Stimulated activated CD8-positive, alpha-beta memory T cell treated with anti-CD3 and anti-CD28 coated beads, Interleukin-12 subunit alpha, Interleukin-12 subunit beta, amount 100 ng/mL, for 4 hours (primary cell): ENCODE measurements around the gene CROCC2.

ENCODE experiments used
- DNase-seq: peaks from one replicate; pipeline ENCODE4 v3.0.0-alpha.2; 2020; ENCODE audit warnings: low read depth

CROCC2 gene

DNA sequence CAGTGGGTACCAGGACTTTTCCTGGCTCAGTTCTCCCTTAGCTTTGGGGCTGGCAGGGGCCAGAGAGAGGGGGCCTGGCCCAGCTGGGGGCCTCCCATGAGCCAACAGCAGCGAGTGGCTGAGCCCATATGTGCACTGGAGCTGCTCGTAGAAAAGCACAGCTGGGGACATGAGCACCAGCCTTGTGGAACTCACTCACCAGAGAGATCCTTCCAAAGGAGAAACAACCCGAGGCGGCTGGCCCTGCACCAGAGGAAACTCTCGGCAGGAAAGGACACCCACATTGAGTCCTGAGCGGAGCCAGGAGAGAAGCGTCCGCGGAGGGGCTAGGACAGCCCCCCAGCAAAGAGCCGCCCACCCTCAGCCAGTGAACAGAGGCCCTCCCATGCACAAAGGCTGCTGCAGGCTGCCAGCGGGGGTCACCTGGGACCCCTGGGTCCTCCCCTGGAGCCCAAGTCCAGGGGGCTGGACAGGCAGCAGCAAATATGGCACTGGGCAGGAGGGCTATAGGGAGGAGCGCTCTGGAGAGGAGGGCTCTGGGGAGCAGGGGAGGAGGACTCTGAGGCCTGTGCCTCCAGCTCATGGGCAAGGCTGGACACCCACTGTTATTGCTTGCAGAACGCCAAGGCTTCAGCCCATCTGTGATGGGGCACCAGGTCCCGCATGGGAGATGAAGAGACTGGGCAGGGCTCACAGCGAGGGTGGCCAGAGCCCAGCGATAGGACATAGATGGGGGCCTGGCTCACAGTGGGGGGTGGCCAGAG, 50.2 kb downstream of the CROCC2 start:
- DNase-seq = no peak

DNA sequence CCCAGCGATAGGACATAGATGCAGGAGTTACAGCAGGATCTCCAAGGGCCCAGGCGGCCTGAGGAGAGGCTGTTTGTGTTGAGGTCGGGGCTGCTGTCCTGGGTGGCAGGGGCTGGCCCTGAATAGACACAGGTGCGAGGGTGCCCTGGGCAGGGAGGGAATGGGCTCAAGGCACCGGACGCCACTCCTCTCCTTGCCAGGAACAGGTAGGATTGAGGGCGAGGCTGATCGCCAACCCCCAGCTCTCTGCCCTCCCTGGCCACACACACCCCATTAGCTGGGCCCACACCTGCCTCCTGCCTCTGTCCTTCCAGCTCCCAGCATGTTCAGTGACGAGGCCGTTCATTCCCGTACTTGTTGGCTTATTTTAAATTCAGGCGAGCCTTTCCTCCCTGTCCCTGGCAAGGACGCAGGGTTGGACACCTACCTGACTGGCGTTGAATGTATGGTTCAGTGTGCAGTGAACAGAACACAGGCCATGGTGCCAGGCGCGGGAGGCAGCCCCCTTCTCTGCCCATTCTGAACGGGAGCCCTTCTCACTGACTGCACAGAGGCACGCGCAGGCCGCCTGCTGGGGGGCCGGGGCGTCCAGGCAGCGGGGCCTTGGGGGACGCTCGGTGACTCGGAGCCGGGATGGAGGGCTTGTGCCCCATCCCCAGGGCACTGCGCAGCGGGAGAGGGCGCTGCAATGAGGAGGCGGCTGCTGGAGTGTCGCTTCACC, 51.0 kb downstream of the CROCC2 start:
- DNase-seq = no peak

DNA sequence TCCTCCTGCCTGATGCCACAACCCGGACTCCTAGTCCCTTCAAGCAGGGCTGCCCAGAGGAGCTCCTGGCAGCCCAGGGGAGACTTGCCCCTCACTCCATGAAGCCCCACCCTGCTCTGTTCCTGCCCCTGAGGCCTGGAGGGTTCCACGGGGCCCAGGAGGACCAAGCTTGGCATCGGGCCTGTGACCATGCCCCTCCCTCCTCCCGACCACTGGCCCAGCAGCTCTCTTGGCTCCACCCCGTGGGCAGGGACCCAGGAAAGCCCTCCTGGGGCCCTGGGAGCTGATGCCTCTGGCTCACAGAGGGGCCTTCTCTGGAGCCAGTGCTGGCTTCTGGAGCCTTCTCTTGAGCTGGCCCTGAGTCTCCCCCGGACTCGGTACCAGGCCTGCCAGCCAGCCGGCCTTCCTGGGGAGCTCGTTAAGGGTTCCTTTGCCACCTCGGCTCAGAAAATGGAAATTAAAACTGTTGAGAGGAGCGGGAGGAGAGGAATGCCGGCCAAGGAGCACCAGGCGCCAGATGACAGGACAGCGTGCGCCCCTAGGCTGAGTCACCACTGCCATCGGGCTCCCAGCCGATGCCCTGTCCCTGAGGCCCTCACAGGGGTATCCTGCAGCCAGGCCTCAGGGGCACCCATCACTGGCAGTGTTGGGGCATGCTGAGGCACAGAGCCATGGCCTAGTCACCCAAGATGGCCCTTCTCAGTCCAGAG, 51.7 kb downstream of the CROCC2 start:
- no peak for DNase-seq

DNA sequence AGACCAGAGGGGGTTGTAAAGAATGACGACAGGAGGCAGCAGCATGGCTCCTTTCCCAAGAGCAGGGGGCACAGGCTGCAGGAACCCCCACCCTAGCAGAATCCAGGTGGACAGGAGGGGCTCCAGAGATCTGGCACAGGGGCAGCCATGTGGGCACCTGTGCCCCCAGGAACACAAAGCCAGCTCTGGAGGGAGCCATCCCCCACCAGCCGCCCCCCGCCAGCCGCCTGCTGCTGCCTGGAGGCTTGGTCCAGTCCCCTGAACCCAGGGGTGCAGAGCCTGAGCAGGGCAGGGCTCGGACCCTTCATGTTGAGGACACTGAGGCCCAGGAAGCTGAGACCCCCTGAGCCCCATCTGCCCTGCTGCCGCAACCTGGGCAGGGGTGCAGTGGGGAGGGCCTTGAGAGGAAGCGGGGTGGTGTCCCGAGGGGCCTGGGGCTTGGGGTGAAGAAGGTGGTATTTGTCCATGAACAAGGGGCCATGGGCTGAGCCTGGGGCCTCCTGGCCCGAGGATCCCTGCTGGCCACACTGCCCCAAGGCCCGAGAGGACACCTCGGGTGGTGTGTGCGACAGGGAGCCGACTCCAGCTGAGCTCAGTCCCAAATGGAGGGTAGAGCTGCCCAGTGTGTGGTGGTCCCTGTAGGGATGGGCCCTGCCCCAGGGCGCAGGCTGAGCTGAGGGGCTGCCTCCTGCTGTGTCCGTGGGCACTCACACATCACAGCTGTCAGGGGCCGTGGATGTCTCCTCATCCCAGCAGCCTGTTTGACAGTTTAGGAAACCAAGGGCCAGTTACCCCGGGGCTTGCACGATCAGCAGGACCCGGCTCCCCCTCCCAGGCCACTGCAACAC, 52.5 kb downstream of the CROCC2 start:
- no peak for DNase-seq

DNA sequence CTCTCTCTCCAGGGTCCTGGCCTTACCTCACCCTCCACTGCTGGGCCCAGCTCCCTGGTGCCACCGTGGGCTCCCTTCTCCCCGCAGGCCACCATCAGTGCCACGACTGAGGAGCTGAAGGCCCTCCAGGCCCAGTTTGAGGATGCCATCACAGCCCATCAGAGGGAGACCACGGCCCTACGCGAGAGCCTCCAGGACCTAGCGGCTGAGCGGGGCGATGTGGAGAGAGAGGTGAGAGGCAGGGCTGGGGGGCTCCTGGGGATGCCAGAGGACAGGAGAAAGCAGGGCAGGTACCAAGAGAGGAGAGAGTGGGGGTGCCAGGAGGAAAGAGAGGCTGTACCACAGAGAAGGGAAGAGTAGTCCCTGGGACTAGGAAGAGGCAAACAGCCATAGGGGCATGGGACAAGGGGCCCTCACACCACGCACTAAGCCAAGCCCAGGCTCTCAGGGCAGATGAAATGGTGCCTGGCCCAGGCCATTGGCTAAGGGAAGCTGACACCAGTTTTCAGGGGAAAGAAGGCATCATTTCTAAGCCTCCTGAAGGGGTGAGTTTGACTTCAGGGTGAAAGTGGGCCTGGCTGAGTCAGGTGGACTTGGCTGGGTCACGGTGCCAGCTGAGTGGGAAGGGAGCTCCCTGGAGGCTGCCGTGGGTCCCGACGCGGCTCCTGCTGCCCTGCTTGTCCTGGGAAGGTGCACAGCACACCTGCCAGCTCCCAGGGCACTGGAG, 53.2 kb downstream of the CROCC2 start:
- no peak for DNase-seq

DNA sequence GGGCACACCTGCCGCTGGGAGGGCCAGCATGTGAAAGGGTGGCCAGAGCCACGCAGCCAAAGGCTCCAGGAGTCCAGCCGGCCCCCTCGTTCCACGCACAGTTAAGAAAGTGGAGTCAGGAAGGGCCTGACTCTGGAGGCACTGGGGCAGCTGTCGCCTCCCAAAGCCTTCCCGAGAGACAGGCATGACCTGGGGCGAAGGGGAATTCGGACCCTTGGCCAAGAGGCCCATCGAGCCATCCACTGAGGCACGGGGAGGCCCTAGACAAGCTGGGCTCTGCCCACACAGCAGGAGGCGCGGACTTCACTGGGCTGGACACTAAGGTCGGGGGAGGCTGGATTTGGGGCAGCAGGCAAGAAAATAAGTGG, 53.8 kb downstream of the CROCC2 start:
- DNase-seq = no peak

DNA sequence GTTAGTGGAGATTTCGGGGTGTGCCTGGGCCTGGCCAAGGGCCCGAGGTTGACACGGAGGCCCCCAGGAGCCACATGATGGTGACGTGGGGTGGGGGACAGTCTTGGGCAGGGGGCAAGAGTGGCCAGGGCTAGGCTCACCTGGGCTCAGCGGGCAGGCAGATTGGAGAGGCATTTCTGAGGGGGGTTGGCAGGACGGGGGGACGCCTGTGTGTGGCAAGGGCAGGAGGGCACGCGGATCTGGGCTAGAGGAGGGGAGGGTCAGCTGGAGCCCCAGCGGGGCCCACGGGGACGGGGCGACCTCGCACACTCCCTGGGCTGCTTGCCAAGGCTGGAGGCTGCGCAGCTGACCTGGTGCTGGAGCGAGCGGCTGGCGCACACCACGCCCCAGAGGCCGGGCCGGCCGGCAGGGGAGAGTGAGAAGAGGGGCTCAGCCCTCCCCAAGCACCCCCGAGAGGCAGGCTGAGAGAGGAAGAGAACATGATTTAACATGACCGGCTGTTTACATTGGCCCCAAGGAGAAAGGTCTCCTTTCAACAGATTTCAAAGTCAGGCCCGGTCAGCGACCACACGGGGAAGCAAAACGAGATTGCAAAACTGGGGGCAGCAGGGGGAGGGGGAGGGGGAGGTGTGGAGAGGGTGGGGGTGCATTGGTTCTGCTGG, 54.3 kb downstream of the CROCC2 start:
- no peak for DNase-seq

DNA sequence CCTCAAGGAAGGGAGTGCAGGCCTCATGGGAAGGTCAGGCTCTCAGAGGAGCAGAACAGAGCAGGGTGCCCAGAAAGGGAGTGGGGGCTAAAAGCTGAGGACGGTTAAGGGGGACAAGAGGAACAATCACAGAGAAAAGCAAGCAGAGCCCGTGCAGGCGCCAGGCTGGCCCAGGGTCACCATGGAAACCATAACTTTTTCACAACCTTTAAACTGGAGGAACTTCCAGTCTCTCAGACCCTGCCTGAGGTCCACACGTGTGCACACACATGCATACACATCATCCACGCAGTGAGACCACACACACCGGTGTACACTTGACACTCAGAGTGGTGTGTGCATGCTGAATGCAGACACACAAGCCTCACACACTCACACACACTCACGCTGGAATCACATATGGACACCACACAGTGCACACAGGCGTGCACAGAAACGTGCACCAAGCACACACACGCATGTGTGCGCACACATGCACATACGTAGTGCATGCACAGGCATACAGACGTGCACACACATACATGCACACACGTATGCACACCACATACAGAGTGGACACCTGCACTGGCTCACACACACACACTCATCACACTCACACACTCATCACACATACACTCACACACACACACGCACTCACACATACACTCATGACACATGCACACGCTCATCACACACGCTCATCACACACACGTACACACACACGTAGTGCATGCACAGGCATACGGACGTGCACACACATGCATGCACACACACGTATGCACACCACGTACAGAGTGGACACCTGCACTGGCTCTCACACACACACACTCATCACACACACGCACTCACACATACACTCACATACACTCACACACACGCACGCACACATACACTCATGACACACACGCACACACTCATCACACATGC, 55.1 kb downstream of the CROCC2 start:
- no peak for DNase-seq

DNA sequence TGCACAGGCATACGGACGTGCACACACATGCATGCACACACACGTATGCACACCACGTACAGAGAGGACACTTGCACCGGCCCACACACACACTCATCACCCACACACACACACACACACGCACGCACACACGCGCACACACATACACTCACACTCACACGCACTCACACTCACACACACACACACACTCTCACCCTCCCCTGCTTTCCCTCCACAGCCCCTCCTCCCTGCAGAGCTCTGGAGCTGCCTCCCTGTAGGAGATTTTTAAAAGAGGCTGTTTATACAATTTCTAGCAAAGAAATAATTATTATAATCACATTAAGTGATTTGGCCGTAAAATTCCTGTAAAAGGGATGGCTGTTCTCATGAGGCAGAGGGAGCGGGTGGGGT, 55.8 kb downstream of the CROCC2 start:
- DNase-seq = no peak

DNA sequence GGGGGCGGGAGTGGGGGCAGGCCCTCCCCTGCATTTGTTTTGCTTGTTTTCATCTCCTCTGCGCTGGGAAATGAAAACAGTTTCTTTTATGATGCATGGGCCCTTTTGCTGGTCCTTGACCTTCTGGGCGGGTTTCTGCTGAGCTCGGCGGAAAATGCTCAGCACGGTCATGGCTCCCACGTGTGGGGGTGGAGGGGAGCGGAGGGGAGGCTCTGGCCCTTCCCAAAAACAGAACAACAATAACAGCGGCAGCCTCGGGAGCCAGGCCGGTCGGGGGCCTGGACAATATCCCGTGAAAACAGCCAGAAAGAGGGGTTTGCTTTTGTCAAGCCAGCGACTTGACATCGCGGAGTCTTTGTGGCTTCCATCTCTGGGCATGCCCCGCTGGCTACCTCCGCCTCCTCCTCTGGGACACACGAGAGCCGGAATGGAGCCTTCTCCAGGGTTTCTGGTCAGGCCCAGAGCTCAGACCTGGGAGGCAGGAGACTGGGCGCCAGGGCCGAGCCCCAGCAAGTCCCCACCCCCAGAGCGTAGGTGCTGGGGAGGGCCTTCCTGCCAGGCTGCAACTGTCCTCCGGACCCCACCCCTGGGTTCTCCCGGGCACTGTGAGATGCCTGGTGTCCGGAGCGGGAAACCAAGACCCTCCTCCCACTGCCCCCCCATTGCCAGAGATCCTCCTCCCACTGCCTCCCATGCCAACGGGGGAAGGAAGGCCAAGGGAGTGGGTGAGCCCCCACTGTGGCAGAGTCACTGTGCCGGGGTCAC, 56.3 kb downstream of the CROCC2 start:
- no peak for DNase-seq

DNA sequence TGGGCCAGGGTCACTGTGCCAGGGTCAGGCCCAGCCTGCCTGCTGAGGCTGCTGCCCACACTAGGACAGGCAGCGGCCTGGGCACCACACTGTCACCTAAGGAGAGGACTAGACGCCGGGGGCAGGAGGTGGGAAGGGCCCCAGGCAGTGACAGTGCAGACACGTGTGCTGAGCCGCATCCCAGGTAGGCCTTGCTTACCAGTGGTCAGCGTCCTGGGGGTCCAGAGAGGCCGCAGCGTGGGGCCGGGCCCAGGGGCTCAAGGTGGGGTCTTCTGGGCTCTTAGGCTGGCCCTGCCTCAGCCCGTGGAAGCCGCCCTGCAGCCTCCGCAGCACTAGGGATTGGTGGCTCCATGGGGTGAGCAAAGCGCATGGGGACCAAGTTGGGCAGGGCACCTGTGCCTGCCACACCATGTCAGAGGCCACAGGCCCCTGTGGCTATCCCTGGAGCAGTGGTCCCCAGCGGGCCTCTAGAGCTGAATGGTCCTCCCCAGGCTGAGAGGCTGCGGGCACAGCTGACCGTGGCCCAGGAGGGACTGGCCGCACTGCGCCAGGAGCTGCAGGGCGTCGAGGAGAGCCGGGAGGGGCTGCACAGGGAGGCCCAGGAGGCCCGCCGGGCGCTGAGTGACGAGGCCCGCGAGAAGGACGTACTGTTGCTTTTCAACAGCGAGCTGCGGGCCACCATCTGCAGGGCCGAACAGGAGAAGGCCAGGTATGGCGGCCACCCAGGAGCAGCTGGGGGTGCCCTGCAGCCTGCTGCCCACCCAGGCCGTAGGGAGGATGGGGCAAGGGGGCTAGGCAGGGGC, 57.1 kb downstream of the CROCC2 start:
- no peak for DNase-seq

DNA sequence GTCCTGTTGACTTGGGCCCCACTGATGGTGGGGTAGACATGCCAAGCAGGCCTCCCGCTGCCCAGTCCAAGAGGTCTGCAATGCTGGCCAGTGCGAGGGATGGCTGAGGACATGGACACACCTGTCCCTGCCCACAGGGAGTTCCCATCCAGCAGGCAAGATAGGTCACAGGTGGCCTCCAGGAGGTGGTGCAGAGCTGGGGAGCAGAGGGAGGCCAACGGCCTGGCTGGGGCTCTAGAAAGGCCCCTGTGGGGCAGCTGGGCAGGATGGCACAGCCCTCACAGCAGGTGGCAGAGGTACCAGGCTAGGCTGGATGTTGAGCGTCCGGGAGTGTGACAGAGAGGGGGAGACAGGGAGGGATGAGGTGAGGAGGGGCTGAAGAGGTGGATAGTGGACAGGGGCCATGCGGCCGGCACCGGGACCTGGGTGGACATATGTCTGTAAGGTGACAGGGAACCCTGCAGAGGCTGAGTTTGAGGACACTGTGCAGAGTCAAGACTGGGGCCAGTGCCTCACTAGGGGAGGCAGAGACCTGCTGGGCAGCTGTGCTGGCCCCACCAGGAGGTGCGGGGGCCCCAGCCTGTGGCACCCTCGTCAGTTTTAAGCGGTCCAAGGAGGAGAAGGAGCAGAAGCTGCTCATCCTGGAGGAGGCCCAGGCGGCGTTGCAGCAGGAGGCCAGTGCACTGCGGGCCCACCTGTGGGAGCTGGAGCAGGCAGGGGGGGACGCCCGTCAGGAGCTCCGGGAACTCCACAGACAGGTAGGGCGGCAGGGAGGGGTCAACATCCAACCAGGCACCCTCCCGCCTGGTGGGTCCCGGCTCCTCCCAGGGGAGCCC, 58.0 kb downstream of the CROCC2 start:
- DNase-seq = no peak

DNA sequence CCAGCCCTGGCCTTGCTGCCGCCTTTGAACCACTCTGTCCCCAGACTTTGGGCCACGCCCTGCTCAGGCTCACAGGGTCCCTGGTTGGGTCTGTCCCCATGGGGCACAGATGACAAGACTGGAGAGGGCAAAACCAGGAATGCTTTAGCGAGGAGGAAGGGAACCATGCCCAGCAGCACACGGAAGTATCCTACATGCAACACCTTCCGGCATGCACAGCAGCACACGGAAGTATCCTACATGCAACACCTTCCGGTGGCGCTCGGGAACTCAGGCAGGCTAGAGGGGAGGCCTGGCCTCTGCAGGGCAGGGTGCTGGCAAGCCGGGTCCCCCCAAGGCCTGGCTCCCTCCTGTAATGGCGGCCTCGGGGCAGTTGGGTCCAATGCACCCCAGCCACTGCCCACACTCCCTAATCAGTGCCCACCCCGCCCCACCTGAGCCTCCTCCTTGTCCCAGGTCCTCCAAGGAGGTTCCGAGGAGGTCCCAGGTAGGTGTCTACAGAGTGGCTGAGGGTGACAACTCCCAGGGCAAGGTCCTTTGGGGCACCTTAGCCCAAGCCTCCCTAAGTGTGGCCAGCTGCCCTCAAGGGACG, 58.7 kb downstream of the CROCC2 start:
- no peak for DNase-seq

DNA sequence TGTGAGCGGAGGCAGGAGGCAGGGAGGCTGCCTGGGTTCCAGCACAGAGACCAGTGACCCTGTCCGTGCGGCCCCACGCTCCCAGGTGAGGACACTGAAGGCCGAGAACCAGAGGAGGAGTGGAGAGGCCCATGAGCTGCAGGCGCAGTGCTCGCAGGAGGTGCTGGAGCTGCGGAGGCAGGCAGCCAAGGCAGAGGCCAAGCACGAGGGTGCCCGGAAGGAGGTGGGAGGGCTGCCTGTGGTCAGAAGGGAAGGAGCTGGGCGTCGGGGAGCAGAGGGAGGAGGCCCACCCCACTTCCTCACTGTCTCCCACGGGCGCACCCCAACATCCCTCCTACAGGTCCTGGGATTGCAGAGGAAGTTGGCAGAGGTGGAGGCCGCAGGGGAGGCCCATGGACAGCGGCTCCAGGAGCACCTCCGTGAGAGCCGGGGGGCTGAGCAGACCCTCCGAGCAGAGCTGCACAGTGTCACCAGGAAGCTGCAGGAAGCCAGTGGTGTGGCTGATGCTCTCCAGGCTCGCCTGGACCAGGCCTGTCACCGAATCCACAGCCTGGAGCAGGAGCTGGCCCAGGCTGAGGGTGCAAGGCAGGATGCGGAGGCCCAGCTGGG, 59.3 kb downstream of the CROCC2 start:
- DNase-seq = no peak

DNA sequence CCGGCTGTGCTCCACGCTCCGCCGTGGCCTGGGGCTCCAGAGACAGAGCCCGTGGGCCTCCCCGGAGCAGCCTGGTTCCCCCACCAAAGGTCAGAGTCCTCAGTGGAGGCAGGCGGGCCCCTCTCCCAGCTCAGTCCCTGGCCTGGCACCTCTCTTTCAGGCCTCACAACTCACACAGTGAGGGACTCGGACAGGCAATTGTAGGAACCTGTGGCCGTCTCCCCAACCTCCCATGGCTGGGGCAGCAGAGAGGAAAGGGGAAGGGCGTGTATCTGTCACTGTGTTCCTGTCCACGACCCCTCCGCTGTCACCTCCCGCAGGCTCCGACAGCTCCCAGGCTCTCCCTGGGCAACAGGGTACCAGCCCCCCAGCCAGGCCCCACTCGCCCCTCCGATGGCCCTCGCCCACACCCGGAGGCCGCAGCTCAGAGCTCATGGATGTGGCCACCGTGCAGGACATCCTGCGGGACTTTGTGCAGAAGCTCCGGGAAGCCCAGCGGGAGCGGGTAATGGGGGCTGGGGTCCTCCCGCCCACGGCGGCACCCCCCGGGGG, 59.8 kb downstream of the CROCC2 start:
- DNase-seq = no peak

DNA sequence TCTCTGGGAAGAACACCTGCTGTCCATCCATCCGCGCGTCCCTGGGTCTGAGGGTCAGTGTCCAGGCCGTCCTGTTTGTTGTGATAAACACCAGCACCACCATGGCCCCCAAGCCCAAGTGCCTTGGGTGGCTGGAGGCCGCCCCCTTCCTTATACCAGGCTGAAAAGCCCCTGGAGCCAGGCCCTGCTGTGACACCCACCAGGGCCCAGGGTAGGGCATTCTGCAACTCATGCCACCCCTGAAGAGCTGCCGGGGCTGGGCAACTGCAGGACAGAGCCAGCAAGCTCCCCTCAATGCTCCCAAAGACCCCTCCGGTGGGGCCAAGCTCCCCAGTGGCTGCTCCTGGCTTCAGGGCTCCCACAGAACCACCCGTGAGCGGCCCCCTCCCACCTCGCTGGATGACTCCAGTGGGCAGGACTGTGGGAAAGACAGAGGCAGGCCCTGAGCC, 60.3 kb downstream of the CROCC2 start:
- DNase-seq = no peak
